ENCODE results near the gene MINAR1. TPM values are rescaled to one million over a fixed set of nuclear protein-coding genes. Genes with fewer than 3 reads are reported as not detected.

MINAR1 gene
- total RNA-seq, result 0.30 and 0.97 TPM in 2 replicates

GRCh38 chr15:79431636-79432344, at the start of gene MINAR1:
Gene MINAR1, plus strand, starts transcription at chr15:79432336. Its CDS starts 23,812 bp downstream, at chr15:79456148.

Other genes starting within 250 kb of the MINAR1 start
- not detected in 2 replicates for gene ANKRD34C, start 149.6 kb upstream of the MINAR1 start, total RNA-seq
- 141 and 169 TPM in 2 replicates for gene TMED3, start 121.2 kb upstream of the MINAR1 start, total RNA-seq

Data from epithelial cell of umbilical artery (primary cell).